GM18951 (cell line): ENCODE data around the gene IKZF4.
"Not testable (repeated sequence)": the region's sequence is repeated elsewhere in the genome, so short reads cannot be mapped to it uniquely, and the experiment has no call there.

Experiments used
- POLR2A ChIP-seq: IDR thresholded peaks from 4 replicates; pipeline ENCODE4 v1.6.1; 2011; ENCODE audit warnings: mild to moderate bottlenecking; ENCODE audit not compliant: insufficient read length, insufficient read depth; ENCODE audit errors: extremely low read depth
- in situ Hi-C: fragments of 300-500 bp; cut with MboI; formaldehyde crosslinking; loops from one replicate; pipeline ENCODE4 v1.12.0; 2022; ENCODE audit warnings: low sequenced_read_pairs, mixed read lengths, inconsistent platforms; ENCODE audit not compliant: unreplicated experiment

IKZF4 gene

GRCh38 chr12:56020423-56021184, at the start of gene IKZF4:
Gene IKZF4, plus strand, starts transcription at chr12:56021043. Its CDS starts 451 bp downstream, at chr12:56021494.
- TF ChIP-seq POLR2A: no peak
- in situ Hi-C loops: no loop called here

GRCh38 chr12:55972042-55972441, 48.8 kb upstream of the IKZF4 start:
- in situ Hi-C loops: no loop called here
- no peak for TF ChIP-seq POLR2A

- in situ Hi-C loops: no loop called here
- no peak for TF ChIP-seq POLR2A
These were observed 48.4 kb upstream of the IKZF4 start for GRCh38 chr12:55972456-55972855.

- in situ Hi-C loops: no loop called here
- TF ChIP-seq POLR2A: no peak
These were observed 47.8 kb upstream of the IKZF4 start for GRCh38 chr12:55972911-55973598.

- peak; percentile 87 for TF ChIP-seq POLR2A
- in situ Hi-C loops: no loop called here
These were observed 47.1 kb upstream of the IKZF4 start, which contains the start of gene RAB5B for GRCh38 chr12:55973599-55974307. Gene RAB5B, plus strand, starts transcription at chr12:55974078. Its CDS starts 12,883 bp downstream, at chr12:55986961.

- TF ChIP-seq POLR2A: no peak
These were observed 46.5 kb upstream of the IKZF4 start for GRCh38 chr12:55974308-55974730.

GRCh38 chr12:55978393-55978792, 42.5 kb upstream of the IKZF4 start:
- in situ Hi-C loops: no loop called here
- no peak for TF ChIP-seq POLR2A

More at GRCh38 chr12:55974308-55974730, 46.5 kb upstream of the IKZF4 start:
- in situ Hi-C loops: no loop called here

- in situ Hi-C loops: no loop called here
- no peak for TF ChIP-seq POLR2A
These were observed 41.8 kb upstream of the IKZF4 start for GRCh38 chr12:55979069-55979468.

- in situ Hi-C loops: not testable (repeated sequence)
These were observed 39.0 kb upstream of the IKZF4 start for GRCh38 chr12:55981882-55982281.

GRCh38 chr12:55982319-55982936, 38.4 kb upstream of the IKZF4 start:
- in situ Hi-C loops: no loop called here
- TF ChIP-seq POLR2A: no peak

GRCh38 chr12:55983232-55983842, 37.5 kb upstream of the IKZF4 start:
- TF ChIP-seq POLR2A: no peak

GRCh38 chr12:55984861-55985260, 36.0 kb upstream of the IKZF4 start:
- no peak for TF ChIP-seq POLR2A
- in situ Hi-C loops: no loop called here

More at GRCh38 chr12:55983232-55983842, 37.5 kb upstream of the IKZF4 start:
- in situ Hi-C loops: no loop called here
